ENCODE data around the gene DNAJC3. TPM values are rescaled to one million over a fixed set of nuclear protein-coding genes. Genes with fewer than 3 reads are reported as not detected.

DNAJC3 gene
- polyA plus RNA-seq, 1 of the 3 experiments (the other 2 are of a cell fraction): 5.8 TPM

DNA sequence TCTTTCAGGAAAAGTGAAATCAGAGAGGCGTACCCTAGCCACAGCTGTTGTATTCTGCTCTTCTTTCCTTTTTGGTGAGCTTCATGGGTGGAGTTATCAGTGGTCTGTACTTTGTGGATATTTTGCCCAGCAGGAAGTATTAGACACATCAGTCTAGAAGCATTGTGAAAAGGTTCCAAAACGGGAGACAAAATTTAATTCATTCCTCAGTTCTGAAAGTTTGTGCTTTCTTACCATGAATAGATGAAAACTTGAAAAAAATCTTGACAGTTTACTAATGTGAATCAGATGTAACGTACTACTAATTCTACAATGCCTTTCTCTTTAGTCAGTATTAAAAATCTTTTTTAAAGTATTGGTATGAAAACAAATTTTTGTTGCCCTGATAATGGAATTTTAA lies 116.8 kb downstream of the DNAJC3 start:
- Histone ChIP-seq H3K4me2 (no peak overlapping the region), H2AFZ (ENCODE audit: low read depth) (no peak overlapping the region), H3K9me2 (no peaks in the 10 kb centered on the region), H3K79me2 (ENCODE audit: insufficient read depth) (no peaks in the 10 kb centered on the region; the same call in 1 of the 2 replicates), H3K9me3 (no peaks in the 10 kb centered on the region), H4K20me1 (ENCODE audit: insufficient read depth) (no peaks in the 10 kb centered on the region), H3F3A (replicated peaks; ENCODE audit: insufficient read depth) (peaks cover 5% of the 10 kb centered on the region), H3K27me3 (ENCODE audit: insufficient read depth) (no peaks in the 10 kb centered on the region), H3K4me1 (ENCODE audit: control insufficient read depth in 1 of 2, insufficient read depth in 2 of 2, low read depth in 1 of 2, low read length in 1 of 2) (no peaks in the 10 kb centered on the region), H3K27ac (ENCODE audit: low read depth in 2 of 2, low read length in 1 of 2) (no peak overlapping the region), H3K9ac (no peak overlapping the region), H3K4me3 (ENCODE audit: low read depth in 2 of 2, low read length in 1 of 2) (no peak overlapping the region), H3K36me3 (replicated peaks in 1 of 2; ENCODE audit: control insufficient read depth in 1 of 2, insufficient read depth in 2 of 2, low read length in 1 of 2) (peaks cover 37 to 42% of the 10 kb centered on the region in 2 experiments)
- 84% methylated on average over 3 of the region's 3 CpGs for WGBS (ENCODE audit: low lambda C conversion rate)
- CTCF ChIA-PET: no interaction called here
- POLR2A ChIA-PET: no interaction called here
- no peak for TF ChIP-seq RCOR1 (IDR thresholded peaks at IDR 0.05; ENCODE audit: low read length)
- TF ChIP-seq MEF2A (IDR thresholded peaks at IDR 0.05; ENCODE audit: borderline replicate concordance, low read depth): no peak
- TF ChIP-seq TAF1 (IDR thresholded peaks at IDR 0.05; ENCODE audit: borderline replicate concordance, low read depth, low read length): no peak
- TF ChIP-seq YY1 (IDR thresholded peaks at IDR 0.05; ENCODE audit: low read depth): no peak
- TF ChIP-seq, protein P1, sequence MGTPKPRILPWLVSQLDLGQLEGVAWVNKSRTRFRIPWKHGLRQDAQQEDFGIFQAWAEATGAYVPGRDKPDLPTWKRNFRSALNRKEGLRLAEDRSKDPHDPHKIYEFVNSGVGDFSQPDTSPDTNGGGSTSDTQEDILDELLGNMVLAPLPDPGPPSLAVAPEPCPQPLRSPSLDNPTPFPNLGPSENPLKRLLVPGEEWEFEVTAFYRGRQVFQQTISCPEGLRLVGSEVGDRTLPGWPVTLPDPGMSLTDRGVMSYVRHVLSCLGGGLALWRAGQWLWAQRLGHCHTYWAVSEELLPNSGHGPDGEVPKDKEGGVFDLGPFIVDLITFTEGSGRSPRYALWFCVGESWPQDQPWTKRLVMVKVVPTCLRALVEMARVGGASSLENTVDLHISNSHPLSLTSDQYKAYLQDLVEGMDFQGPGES (IDR thresholded peaks at IDR 0.05; ENCODE audit: low read depth, low read length): no peak
- no peak for TF ChIP-seq EZH2phosphoT487 (IDR thresholded peaks at IDR 0.05; ENCODE audit: borderline replicate concordance, low read depth)
- no peak for TF ChIP-seq FOXJ3 (CRISPR knock-in tag; IDR thresholded peaks at IDR 0.05)
- no peak for TF ChIP-seq SMC3 (IDR thresholded peaks at IDR 0.05; ENCODE audit: low read depth, low read length)
- TF ChIP-seq, protein P2, sequence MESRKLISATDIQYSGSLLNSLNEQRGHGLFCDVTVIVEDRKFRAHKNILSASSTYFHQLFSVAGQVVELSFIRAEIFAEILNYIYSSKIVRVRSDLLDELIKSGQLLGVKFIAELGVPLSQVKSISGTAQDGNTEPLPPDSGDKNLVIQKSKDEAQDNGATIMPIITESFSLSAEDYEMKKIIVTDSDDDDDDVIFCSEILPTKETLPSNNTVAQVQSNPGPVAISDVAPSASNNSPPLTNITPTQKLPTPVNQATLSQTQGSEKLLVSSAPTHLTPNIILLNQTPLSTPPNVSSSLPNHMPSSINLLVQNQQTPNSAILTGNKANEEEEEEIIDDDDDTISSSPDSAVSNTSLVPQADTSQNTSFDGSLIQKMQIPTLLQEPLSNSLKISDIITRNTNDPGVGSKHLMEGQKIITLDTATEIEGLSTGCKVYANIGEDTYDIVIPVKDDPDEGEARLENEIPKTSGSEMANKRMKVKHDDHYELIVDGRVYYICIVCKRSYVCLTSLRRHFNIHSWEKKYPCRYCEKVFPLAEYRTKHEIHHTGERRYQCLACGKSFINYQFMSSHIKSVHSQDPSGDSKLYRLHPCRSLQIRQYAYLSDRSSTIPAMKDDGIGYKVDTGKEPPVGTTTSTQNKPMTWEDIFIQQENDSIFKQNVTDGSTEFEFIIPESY (IDR thresholded peaks at IDR 0.05; ENCODE audit: borderline replicate concordance, low read depth): no peak
- TF ChIP-seq, protein P3, sequence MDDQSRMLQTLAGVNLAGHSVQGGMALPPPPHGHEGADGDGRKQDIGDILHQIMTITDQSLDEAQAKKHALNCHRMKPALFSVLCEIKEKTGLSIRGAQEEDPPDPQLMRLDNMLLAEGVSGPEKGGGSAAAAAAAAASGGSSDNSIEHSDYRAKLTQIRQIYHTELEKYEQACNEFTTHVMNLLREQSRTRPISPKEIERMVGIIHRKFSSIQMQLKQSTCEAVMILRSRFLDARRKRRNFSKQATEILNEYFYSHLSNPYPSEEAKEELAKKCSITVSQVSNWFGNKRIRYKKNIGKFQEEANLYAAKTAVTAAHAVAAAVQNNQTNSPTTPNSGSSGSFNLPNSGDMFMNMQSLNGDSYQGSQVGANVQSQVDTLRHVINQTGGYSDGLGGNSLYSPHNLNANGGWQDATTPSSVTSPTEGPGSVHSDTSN (IDR thresholded peaks at IDR 0.05): no peak
- no peak for TF ChIP-seq POLR2AphosphoS5 (IDR thresholded peaks at IDR 0.05; ENCODE audit: low read depth, low read length)
- TF ChIP-seq, protein P4, sequence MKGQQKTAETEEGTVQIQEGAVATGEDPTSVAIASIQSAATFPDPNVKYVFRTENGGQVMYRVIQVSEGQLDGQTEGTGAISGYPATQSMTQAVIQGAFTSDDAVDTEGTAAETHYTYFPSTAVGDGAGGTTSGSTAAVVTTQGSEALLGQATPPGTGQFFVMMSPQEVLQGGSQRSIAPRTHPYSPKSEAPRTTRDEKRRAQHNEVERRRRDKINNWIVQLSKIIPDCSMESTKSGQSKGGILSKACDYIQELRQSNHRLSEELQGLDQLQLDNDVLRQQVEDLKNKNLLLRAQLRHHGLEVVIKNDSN (IDR thresholded peaks at IDR 0.05; ENCODE audit: borderline replicate concordance, low read depth): no peak
- no peak for TF ChIP-seq FOXM1 (IDR thresholded peaks at IDR 0.05; ENCODE audit: low read depth)
- no peak for TF ChIP-seq RFX5 (IDR thresholded peaks at IDR 0.05; ENCODE audit: low read length)
- TF ChIP-seq NRF1 (IDR thresholded peaks at IDR 0.05; ENCODE audit: low read depth, low read length): no peak
- TF ChIP-seq, protein P5, sequence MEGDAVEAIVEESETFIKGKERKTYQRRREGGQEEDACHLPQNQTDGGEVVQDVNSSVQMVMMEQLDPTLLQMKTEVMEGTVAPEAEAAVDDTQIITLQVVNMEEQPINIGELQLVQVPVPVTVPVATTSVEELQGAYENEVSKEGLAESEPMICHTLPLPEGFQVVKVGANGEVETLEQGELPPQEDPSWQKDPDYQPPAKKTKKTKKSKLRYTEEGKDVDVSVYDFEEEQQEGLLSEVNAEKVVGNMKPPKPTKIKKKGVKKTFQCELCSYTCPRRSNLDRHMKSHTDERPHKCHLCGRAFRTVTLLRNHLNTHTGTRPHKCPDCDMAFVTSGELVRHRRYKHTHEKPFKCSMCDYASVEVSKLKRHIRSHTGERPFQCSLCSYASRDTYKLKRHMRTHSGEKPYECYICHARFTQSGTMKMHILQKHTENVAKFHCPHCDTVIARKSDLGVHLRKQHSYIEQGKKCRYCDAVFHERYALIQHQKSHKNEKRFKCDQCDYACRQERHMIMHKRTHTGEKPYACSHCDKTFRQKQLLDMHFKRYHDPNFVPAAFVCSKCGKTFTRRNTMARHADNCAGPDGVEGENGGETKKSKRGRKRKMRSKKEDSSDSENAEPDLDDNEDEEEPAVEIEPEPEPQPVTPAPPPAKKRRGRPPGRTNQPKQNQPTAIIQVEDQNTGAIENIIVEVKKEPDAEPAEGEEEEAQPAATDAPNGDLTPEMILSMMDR (IDR thresholded peaks at IDR 0.05): no peak
- TF ChIP-seq EP300 (IDR thresholded peaks at IDR 0.05; ENCODE audit: borderline replicate concordance in 1 of 2, low read depth in 1 of 2, low read length in 1 of 2): no peak
- no peak for DNase-seq
